HG03575 (cell line): ENCODE data around the gene SCUBE2.
"Not testable (repeated sequence)": the region's sequence is repeated elsewhere in the genome, so short reads cannot be mapped to it uniquely, and the experiment has no call there.

Source experiments
- ATAC-seq: cut with Tn5 transposase; IDR thresholded peaks from one replicate; pipeline ENCODE4 v1.9.1; 2021; ENCODE audit not compliant: unreplicated experiment, insufficient number of reproducible peaks, low FRiP score; ENCODE audit errors: extremely low read depth

SCUBE2 gene

DNA sequence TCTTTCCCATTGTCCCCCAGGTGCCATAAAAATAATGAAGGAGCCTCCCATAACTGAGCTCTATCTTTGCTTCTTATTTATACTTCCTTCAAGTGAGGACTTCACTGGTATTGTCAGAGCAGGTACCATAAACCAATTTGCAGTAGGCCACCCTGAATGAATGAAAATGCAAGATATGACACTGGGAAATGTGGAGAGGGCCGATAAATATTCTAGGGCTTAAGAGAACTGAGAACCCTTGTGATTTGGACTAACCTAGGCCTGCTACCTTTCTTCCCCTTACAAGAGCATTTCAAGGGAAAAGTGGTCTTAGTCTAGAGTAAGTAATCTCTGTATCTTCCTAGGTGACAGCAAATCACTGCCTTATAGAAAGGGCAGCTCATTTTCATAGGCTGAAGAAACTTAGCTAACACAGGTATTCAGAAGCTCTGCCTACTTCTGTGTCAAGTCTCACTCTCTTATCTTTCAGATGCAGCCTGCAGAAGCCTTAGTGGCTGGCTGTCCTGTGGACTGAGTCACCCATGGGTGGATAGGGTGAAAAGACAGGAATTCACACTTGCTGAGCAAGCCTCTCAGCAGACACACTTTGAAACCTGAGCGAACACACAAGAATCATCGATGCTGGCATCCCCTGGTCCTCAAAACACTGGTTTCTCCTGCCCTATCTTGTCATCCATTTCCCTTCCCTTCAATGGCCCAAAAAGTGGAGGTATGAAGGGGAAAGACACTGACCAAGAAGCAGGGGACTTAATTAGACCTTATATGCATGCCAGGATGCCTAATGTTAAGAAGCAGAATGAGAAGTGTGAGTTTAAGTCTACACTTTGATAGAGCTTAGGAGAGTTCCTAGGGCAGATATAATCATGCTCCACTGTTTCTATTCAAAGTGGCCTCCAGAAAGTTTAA lies 102.8 kb downstream of the SCUBE2 start:
- no peak for ATAC-seq

DNA sequence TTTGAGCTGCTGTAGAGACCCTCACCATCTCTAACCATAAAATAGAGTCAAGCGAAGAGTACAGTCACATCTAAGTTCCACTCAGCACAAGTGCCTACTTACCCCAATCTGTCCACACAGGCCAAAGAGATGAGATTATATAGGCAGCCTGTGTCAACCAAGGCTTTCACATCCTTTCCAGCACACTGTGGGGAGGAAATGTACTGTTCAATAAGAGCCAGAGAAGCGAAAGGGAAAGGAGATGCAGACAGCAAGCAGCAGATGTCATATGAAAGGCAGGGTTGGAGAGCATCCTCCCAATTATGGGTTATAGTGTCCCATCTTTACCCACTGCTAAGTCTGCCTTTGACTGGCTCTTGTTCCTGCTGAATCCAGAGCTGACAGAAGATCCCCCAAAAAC lies 104.0 kb downstream of the SCUBE2 start:
- no peak for ATAC-seq

- ATAC-seq, result not testable (repeated sequence)
These were observed 104.6 kb downstream of the SCUBE2 start for GRCh38 chr11:8986772-8987171.

GRCh38 chr11:8985462-8985861 lies 105.9 kb downstream of the SCUBE2 start:
- no peak for ATAC-seq

DNA sequence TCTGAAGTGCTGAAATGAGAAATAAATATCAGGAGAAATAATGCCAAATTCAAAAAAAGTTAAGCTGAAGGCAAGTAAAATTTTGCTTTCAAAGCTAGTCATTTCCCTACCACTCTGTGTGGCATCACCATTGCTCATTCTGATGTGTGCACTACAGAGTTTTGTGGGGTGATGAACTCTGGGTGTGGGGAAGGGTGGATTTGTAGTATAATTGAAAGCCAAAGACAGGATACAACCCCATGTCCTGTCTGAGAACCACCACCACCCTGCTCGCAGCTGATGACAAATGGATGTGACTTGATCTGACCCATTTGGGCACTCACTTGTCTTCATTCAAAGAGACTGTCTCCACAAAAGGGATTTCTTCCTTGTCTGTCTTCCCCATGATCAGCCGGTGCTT lies 107.8 kb downstream of the SCUBE2 start:
- no peak for ATAC-seq

GRCh38 chr11:8980485-8980884 lies 110.9 kb downstream of the SCUBE2 start:
- no peak for ATAC-seq

- ATAC-seq, result not testable (repeated sequence)
These were observed 112.0 kb downstream of the SCUBE2 start for GRCh38 chr11:8979365-8979764.

DNA sequence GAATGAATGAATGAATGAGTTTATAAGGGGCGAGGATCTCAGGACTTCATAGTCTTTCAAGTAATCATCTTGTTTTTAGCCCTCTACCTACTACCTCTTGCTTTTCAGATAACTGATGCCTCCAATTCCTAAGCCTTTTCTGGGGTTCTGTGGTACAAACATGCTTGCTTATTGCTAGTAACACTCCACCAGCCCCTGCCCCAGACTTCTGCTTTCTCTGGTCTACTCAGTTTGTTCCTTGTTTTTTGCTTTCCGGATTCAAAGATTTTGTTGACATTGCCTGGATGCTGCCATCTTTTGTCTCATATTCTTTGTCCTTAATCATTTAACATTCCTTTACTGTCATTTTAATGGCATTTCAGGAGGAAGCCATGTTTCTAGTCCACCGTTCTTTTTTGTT lies 118.3 kb downstream of the SCUBE2 start:
- no peak for ATAC-seq

DNA sequence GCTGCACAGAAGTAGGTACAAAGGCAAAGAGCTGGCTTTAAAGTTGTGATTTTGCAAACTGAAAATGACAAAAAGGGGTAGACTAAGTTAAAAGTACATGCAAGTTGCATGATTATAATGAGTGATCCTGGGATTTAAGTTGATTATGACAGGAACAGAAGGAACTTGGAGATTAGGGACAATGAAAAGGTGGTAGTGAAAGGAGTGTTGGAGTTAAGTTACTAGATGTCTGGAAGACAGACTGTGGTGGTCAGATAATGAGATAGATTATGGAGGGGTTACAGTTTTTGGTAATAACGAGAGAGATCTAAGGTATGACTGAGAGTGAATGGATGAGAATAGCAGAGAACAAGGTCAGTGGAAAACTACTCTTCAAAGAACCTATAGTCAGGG lies 119.5 kb downstream of the SCUBE2 start:
- ATAC-seq, result no peak

DNA sequence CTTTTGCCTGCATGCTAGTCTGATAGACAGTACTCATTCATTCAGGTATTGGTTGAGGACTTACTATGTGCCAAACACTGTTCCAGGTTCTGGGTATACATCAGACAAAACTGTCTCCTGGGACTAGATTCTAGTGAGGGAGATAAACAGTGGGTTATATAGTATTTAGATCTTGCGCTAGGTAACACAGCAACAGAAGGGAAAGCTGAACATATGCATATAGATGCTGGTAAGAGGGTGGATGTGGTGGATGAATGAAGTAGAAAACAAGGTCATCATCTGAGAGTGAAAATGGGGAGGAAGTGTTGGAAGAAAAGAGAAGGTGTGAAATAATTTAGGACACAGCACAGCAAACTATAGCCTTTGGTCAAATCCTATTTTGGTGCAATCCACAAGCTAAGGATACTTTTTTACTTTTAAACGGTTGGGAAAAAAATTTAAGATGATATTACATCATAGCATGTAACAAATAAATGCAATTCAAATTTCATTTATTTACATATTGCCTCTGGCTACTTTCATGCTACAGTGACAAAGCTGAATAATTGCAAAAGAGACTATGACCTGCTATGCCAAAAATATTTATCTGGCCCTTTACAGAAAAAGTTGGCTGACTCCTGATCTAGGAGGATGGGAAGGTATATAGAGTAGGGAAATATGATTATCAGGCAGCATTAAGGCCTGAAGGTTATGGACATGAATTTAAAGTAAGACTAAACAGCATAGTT lies 120.0 kb downstream of the SCUBE2 start:
- no peak for ATAC-seq
